GM21423 (cell line): ENCODE data around the gene VSIG8.
A peak's percentile ranks its signal among the peaks of the same experiment; 100 is the strongest.
"Not testable (repeated sequence)": the region's sequence is repeated elsewhere in the genome, so short reads cannot be mapped to it uniquely, and the experiment has no call there.

Source experiments
- ATAC-seq: cut with Tn5 transposase; IDR thresholded peaks from one replicate; pipeline ENCODE4 v1.9.1; 2021; ENCODE audit warnings: mild to moderate bottlenecking, moderate library complexity; ENCODE audit not compliant: unreplicated experiment

VSIG8 gene, protein sequence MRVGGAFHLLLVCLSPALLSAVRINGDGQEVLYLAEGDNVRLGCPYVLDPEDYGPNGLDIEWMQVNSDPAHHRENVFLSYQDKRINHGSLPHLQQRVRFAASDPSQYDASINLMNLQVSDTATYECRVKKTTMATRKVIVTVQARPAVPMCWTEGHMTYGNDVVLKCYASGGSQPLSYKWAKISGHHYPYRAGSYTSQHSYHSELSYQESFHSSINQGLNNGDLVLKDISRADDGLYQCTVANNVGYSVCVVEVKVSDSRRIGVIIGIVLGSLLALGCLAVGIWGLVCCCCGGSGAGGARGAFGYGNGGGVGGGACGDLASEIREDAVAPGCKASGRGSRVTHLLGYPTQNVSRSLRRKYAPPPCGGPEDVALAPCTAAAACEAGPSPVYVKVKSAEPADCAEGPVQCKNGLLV

DNA sequence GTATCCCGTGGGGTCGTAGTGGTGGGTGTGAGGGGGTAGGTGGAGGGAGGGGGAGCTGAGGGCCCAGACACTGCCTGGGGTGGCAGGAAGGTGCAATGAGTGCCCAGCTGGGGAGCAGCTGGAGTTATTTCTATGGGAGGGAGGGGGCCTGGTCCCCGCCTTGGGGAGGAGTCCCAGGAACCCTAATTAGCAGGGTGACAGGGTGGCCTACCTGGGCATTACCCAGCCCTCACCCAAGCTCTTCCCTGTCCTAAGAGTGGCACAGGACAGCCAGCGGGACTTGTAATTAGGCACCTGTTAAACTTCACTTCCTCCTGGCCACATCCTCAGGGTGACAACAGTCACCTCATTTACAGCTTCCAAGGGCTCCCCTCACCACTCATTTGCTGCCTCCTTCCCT lies at the start of gene VSIG8:
Gene VSIG8, minus strand, starts transcription at position 101 of the 400 bp plus-strand sequence. CDS start 136 bp downstream, outside the sequence.
- ATAC-seq, result no peak

DNA sequence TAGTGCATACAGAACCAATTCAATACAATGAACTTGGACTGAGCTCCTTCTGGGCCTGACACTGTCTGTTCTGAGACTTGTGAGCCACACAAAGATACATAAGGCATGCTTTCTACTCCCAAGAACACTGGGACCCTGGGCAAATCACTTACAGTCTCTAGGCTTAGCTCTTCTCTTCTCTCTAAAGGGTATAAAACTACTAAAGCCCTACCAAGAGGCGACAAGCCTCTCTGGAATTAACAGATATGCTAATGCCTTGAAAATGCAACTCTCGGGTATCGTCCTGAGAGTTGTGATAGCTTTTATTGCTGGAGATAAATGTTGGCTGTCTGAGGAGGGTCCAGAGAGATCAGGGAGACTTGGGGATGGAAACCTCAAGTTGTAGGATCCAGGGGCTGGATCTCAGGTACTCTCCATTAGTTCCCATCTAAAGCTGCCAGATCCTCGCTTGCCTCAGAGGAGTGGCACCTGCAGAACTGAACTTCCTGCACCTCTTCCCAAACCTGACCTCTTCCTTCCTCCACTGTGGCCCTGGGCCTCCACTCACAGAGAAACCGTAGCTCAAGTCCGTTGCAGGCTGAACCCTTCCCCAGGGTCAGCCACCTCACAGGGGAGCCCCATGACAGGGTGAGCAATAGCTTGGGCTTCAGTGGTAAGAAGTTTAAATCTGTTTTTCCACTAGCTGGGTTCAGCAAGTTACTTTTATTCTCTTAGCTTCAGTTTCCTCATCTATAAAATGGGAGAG lies 49.0 kb upstream of the VSIG8 start:
- ATAC-seq, result no peak

GRCh38 chr1:159908031-159908940 lies 45.8 kb upstream of the VSIG8 start:
- ATAC-seq, result no peak

GRCh38 chr1:159906960-159907359 lies 44.5 kb upstream of the VSIG8 start:
- no peak for ATAC-seq

- ATAC-seq, result not testable (repeated sequence)
Observed at GRCh38 chr1:159904036-159904435, 41.6 kb upstream of the VSIG8 start.

- no peak for ATAC-seq
Observed at GRCh38 chr1:159902541-159902940, 40.1 kb upstream of the VSIG8 start.

- ATAC-seq, result no peak
Observed at GRCh38 chr1:159900755-159901360, 38.4 kb upstream of the VSIG8 start.

GRCh38 chr1:159900086-159900680 lies 37.7 kb upstream of the VSIG8 start, which contains the start of gene CFAP45:
TSS of gene CFAP45 (minus strand) at chr1:159900165. CDS start at chr1:159900098, 67 bp downstream.
- ATAC-seq, result no peak

- not testable (repeated sequence) for ATAC-seq
Observed at GRCh38 chr1:159899634-159900033, 37.2 kb upstream of the VSIG8 start.

GRCh38 chr1:159898527-159898926 lies 36.1 kb upstream of the VSIG8 start:
- ATAC-seq, result no peak

- no peak for ATAC-seq
Observed at GRCh38 chr1:159897962-159898361, 35.5 kb upstream of the VSIG8 start.

DNA sequence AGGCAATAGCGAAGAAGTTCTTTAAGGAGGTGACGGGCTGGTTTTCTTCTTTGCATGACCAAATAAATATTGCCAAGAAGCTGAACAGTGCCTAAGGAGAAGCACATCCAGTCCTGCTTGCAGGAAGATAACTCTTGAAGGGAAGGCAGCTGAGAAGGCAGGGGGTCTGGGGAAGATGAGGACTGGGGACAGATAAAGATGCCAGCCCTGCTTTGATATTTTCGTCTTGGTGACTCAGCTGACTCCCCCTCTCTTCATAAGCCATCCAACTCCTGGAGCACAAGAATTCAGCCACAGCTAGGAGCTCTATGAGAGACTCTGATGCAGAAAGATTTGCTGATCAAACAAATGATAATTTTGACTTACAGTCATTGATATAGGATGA lies 34.1 kb upstream of the VSIG8 start:
- no peak for ATAC-seq

- ATAC-seq, result no peak
Observed at GRCh38 chr1:159895836-159896545, 33.5 kb upstream of the VSIG8 start.

GRCh38 chr1:159895286-159895685 lies 32.8 kb upstream of the VSIG8 start:
- no peak for ATAC-seq

GRCh38 chr1:159892944-159893343 lies 30.5 kb upstream of the VSIG8 start:
- ATAC-seq, result no peak

DNA sequence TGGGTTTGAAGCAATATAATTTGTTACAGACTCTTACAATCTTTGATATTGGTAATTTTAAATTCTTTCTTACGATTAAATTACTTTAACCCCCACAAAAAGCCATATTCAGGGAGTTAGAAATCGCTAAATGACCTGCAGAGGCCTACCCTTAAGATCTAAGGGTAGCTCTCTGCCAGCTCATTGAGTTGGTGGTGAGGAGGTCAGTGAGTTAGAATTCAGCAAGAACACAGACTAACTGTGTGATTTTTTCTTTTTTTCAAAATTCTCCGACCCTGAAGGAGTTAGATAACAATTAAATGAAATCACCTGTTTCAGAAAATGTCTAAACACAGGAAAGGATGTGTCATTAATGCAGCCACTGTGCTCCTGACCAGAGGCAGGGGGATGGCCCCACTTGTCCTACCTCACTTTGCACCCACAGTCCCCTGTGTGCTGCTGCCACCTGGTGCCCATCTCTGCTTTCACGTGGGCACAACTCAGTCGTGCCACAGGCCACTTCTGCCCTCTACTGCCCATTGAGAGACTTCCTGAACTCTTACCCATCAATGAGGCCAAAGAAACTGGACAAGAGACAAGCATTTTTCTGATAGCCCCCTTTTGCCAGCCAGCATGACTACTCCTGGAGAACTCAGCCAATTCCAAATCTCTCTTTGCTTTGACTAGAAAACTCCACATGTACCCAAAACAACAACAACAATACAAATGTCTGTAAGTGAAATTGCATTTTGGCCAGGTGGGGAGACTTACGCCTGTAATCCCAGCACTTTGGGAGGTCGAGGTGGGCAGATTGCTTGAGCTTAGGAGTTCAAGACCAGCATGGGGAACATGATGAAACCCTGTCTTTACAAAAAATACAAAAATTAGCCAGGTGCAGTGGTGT lies 29.1 kb upstream of the VSIG8 start:
- no peak for ATAC-seq

DNA sequence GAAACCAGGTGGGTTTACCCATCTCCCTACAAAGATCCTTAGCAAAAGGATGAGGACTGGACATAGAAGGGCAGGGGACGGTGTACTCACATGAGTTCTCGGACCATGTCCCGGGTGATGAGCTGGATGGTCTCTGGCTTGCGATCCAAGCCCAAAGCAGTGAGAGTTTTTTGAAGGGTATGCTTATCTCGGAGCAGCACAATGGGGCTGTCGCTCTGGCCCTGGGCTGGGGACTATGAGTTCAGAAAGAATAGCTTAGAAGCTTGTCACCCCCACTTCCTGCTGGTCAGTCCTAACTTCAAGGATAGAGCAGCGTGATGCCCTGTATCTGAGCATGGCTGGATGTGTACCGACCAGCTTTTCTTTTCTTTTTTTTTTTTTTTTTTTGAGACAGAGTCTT lies 27.9 kb upstream of the VSIG8 start:
- no peak for ATAC-seq

DNA sequence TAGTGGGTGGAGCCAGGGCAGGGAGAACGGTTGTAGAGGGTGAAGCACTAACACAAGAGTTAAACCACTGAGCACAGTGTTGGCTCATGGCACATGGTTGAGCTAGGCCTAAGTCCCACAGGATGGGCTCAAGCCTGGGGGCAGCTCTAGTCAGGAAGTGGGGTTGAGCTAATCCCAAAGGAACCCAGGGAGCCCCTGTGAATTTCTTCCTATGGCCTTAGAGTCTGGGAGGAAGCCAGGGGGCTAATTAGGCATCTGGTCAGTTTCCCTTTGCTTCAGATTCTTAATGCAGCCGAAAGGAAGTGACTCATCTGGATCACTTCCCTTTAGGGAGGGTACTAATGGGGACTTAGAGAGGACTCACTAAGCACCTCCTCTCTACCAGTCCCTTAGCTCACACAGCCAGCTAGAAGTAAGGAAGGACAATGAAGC lies 27.4 kb upstream of the VSIG8 start:
- peak; percentile 88 for ATAC-seq
